IMR-90 (cell line): Measurements from ENCODE around the gene TATDN2. TPM values are rescaled to one million over a fixed set of nuclear protein-coding genes. Genes with fewer than 3 reads are reported as not detected.

ENCODE experiments used
- ATAC-seq: fragments of 200-7000 bp; cut with Tn5 transposase; 2 replicates; pipeline ENCODE4 v1.9.1; 2020; ENCODE audit warnings: low read depth, mild to moderate bottlenecking, moderate library complexity
- BruUV-seq: library from RNA; stranded (reverse); fragments of 400-500 nt; replicated peaks from 2 replicates; lab custom pipeline; 2021; lab: Mats Ljungman, UMichigan
- CTCF ChIA-PET: fragments of 300-600 bp; formaldehyde crosslinking; extraction: SDS; loops from one replicate; lab custom pipeline; 2021; ENCODE audit warnings: antibody characterized with exemption; lab: Yijun Ruan, JAX
- POLR2A ChIA-PET: fragments of 300-600 bp; sonication (Branson Sonifier 250); formaldehyde crosslinking; loops from one replicate; lab custom pipeline; 2022; ENCODE audit warnings: antibody characterized with exemption; ENCODE audit not compliant: unreplicated experiment; lab: Charles Lee
- DNase-seq: peaks from one replicate; pipeline ENCODE4 v3.0.0; 2013
- H2AFZ ChIP-seq: replicated peaks from 2 replicates; pipeline ENCODE3; 2013; ENCODE audit warnings: low read length, mild to moderate bottlenecking; ENCODE audit not compliant: poor library complexity
- H2AK5ac ChIP-seq: 2 replicates; pipeline ENCODE4 v1.6.1; 2013; ENCODE audit warnings: low read depth, low read length, inconsistent platforms
- H2AK9ac ChIP-seq: replicated peaks from 2 replicates; pipeline ENCODE3; 2013; ENCODE audit warnings: mild to moderate bottlenecking, low read depth, low read length, moderate library complexity; ENCODE audit not compliant: poor library complexity
- H2BK120ac ChIP-seq: 2 replicates; pipeline ENCODE4 v1.6.1; 2013; ENCODE audit warnings: low read depth, low read length, inconsistent platforms
- H2BK15ac ChIP-seq: 3 replicates; pipeline ENCODE4 v1.6.1; 2013; ENCODE audit warnings: low read depth, low read length, inconsistent platforms
- H2BK20ac ChIP-seq: 2 replicates; pipeline ENCODE4 v1.6.1; 2013; ENCODE audit warnings: low read depth, mild to moderate bottlenecking, inconsistent platforms, low read length, moderate library complexity
- H2BK5ac ChIP-seq: 2 replicates; pipeline ENCODE4 v1.6.1; 2013; ENCODE audit warnings: mild to moderate bottlenecking, low read depth, low read length, inconsistent platforms; ENCODE audit not compliant: poor library complexity, severe bottlenecking
- H3K14ac ChIP-seq: replicated peaks from 2 replicates; pipeline ENCODE4 v1.6.1; 2013; ENCODE audit warnings: low read depth, low read length, inconsistent platforms
- H3K18ac ChIP-seq: 2 replicates; pipeline ENCODE4 v1.6.1; 2013; ENCODE audit warnings: low read depth, low read length, control low read depth
- H3K23ac ChIP-seq: 2 replicates; pipeline ENCODE4 v1.6.1; 2013; ENCODE audit warnings: low read depth, low read length, inconsistent platforms
- H3K27ac ChIP-seq: 2 replicates; pipeline ENCODE4 v1.5.1; 2013; ENCODE audit warnings: mild to moderate bottlenecking, control low read depth, low read length; ENCODE audit not compliant: insufficient read depth
- H3K27me3 ChIP-seq: 2 replicates; pipeline ENCODE4 v1.6.1; 2013; ENCODE audit warnings: low read length; ENCODE audit not compliant: control insufficient read depth, insufficient read depth
- H3K36me3 ChIP-seq: 2 replicates; pipeline ENCODE4 v1.6.1; 2013; ENCODE audit warnings: low read length, mixed read lengths; ENCODE audit not compliant: control insufficient read depth, insufficient read depth
- H3K4ac ChIP-seq: 2 replicates; pipeline ENCODE4 v1.6.1; 2013; ENCODE audit warnings: low read depth, low read length, inconsistent platforms
- H3K4me1 ChIP-seq: 2 replicates; pipeline ENCODE4 v1.6.1; 2013; ENCODE audit warnings: low read length, mixed read lengths; ENCODE audit not compliant: control insufficient read depth, insufficient read depth
- H3K4me2 ChIP-seq: 2 replicates; pipeline ENCODE4 v1.6.1; 2013; ENCODE audit warnings: low read depth, mild to moderate bottlenecking, control low read depth, low read length, moderate library complexity
- H3K4me3 ChIP-seq: 2 replicates; pipeline ENCODE4 v1.5.1; 2013; ENCODE audit warnings: low read depth, mild to moderate bottlenecking, control low read depth, low read length, moderate library complexity; ENCODE audit not compliant: insufficient read depth
- H3K56ac ChIP-seq: 2 replicates; pipeline ENCODE4 v1.6.1; 2013; ENCODE audit warnings: low read length, inconsistent platforms; ENCODE audit not compliant: insufficient read depth; ENCODE audit errors: extremely low read depth
- H3K79me1 ChIP-seq, 2 experiments: 2 replicates each; pipeline ENCODE4 v1.6.1; 2013; ENCODE audit warnings: low read length in 2 of 2, inconsistent platforms in 1 of 2, low read depth in 1 of 2
- H3K9ac ChIP-seq: 2 replicates; pipeline ENCODE4 v1.6.1; 2013; ENCODE audit warnings: low read depth, low read length, control low read depth
- H3K9me1 ChIP-seq: 2 replicates; pipeline ENCODE4 v1.6.1; 2013; ENCODE audit warnings: low read length, inconsistent platforms; ENCODE audit not compliant: insufficient read depth
- H3K9me3 ChIP-seq: 2 replicates; pipeline ENCODE4 v1.6.1; 2013; ENCODE audit warnings: low read length; ENCODE audit not compliant: control insufficient read depth, insufficient read depth
- H4K20me1 ChIP-seq: 2 replicates; pipeline ENCODE4 v1.6.1; 2013; ENCODE audit warnings: low read length, inconsistent platforms; ENCODE audit not compliant: insufficient read depth
- H4K5ac ChIP-seq: 2 replicates; pipeline ENCODE4 v1.6.1; 2013; ENCODE audit warnings: mild to moderate bottlenecking, low read depth, low read length, control low read depth
- H4K8ac ChIP-seq, 2 experiments: 2 replicates each; pipeline ENCODE4 v1.6.1; 2013; ENCODE audit warnings: low read depth in 2 of 2, low read length in 2 of 2, control low read depth in 1 of 2, inconsistent platforms in 1 of 2
- H4K91ac ChIP-seq: 2 replicates; pipeline ENCODE4 v1.6.1; 2013; ENCODE audit warnings: low read depth, low read length, inconsistent platforms; ENCODE audit not compliant: insufficient read depth
- BHLHE40 ChIP-seq: fragments of 150-350 bp; IDR thresholded peaks from 2 replicates; pipeline ENCODE4 v1.6.1; 2016; ENCODE audit warnings: mild to moderate bottlenecking, low read depth, low read length
- CEBPB ChIP-seq: IDR thresholded peaks from 2 replicates; pipeline ENCODE4 v1.6.1; 2012; ENCODE audit warnings: low read depth, low read length, improper control_type of control experiment
- CHD1 ChIP-seq: IDR thresholded peaks from 2 replicates; pipeline ENCODE4 v1.6.1; 2012; ENCODE audit warnings: low read depth, low read length, improper control_type of control experiment
- CTCF ChIP-seq: conservative IDR thresholded peaks from 2 replicates; pipeline ENCODE4 v1.5.1; 2012; ENCODE audit warnings: mild to moderate bottlenecking, low read depth, low read length, improper control_type of control experiment
- FOS ChIP-seq: fragments of 150-350 bp; IDR thresholded peaks from 2 replicates; pipeline ENCODE4 v1.6.1; 2016; ENCODE audit warnings: low read depth, low read length
- MAZ ChIP-seq: IDR thresholded peaks from 2 replicates; pipeline ENCODE4 v1.6.1; 2012; ENCODE audit warnings: low read depth, mild to moderate bottlenecking, low read length, improper control_type of control experiment, moderate library complexity, borderline replicate concordance
- MXI1 ChIP-seq: IDR thresholded peaks from 2 replicates; pipeline ENCODE4 v1.6.1; 2012; ENCODE audit warnings: low read depth, mild to moderate bottlenecking, low read length, moderate library complexity, borderline replicate concordance
- NFE2L2 ChIP-seq: fragments of 150-350 bp; IDR thresholded peaks from 2 replicates; pipeline ENCODE4 v1.6.1; 2016; ENCODE audit warnings: low read depth, mild to moderate bottlenecking, low read length
- POLR2A ChIP-seq: IDR thresholded peaks from 2 replicates; pipeline ENCODE4 v1.6.1; 2012; ENCODE audit warnings: mild to moderate bottlenecking, low read depth, low read length
- RAD21 ChIP-seq: IDR thresholded peaks from 2 replicates; pipeline ENCODE4 v1.6.1; 2012; ENCODE audit warnings: low read length, improper control_type of control experiment
- RFX5 ChIP-seq: IDR thresholded peaks from 2 replicates; pipeline ENCODE4 v1.8.0; 2012; ENCODE audit warnings: low read depth, mild to moderate bottlenecking, low read length, moderate library complexity
- SMC3 ChIP-seq: fragments of 150-350 bp; IDR thresholded peaks from 2 replicates; pipeline ENCODE4 v1.6.1; 2016; ENCODE audit warnings: low read depth, mild to moderate bottlenecking, antibody characterized with exemption, low read length, moderate library complexity
- WGBS, 2 experiments: methylation state at CpG; one replicate each; pipeline versions ENCODE4 v1.1.5 to v1.1.7; 2013; ENCODE audit warnings: missing lambda C conversion rate in 2 of 2; ENCODE audit not compliant: insufficient read length in 1 of 2; ENCODE audit errors: extremely low coverage in 2 of 2; 5-methylcytosine and 5-hydroxymethylcytosine counted together
- dilution Hi-C: fragments of 300-500 bp; cut with HindIII; formaldehyde crosslinking; loops from one replicate; pipeline ENCODE4 v1.14.3; 2018; ENCODE audit warnings: low sequenced_read_pairs; ENCODE audit not compliant: unreplicated experiment
- in situ Hi-C: fragments of 300-500 bp; cut with MboI; formaldehyde crosslinking; loops from 3 replicates; pipeline ENCODE4 v1.14.3; 2019; ENCODE audit warnings: low sequenced_read_pairs, inconsistent platforms, mixed read lengths
- intact Hi-C: fragments of 100-400 bp; cut with micrococcal nuclease; formaldehyde crosslinking; loops from 2 replicates; pipeline ENCODE4 v1.10.0; 2022
- polyA plus RNA-seq, 3 experiments: library from polyadenylated mRNA; depleted of rRNA; stranded (reverse); fragments of >200 nt; gene quantifications; 2 replicates each; pipeline ENCODE4 v1.2.3, GENCODE V29; 2012; ENCODE audit warnings: low replicate concordance in 1 of 3
- total RNA-seq: library from RNA; depleted of rRNA; stranded (reverse); fragments of >200 nt; gene quantifications from 2 replicates; pipeline ENCODE4 v1.2.3, GENCODE V29; 2012

TATDN2 gene
- total and polyA plus RNA-seq, 2 of the 4 experiments (the other 2 are of a cell fraction), result 9.0 to 18.8 TPM

GRCh38 chr3:10286596-10287295 is 38.5 kb downstream of the TATDN2 start:
- CTCF ChIA-PET, result no interaction called here
- H2BK120ac ChIP-seq, result no peak overlapping the region
- no peak overlapping the region for H2BK20ac ChIP-seq
- TF ChIP-seq FOS, result no peak
- no peak for TF ChIP-seq BHLHE40
- peak; percentile 57 for TF ChIP-seq CTCF
- TF ChIP-seq NFE2L2, result no peak
- TF ChIP-seq POLR2A, result no peak
- peak; percentile 52 for TF ChIP-seq SMC3
- no peak for TF ChIP-seq RFX5
- TF ChIP-seq CHD1, result no peak
- no peak for TF ChIP-seq CEBPB
- TF ChIP-seq RAD21, result peak; percentile 53
- no peak for TF ChIP-seq MAZ
- no peak for TF ChIP-seq MXI1
- H3K9me1 ChIP-seq, result peaks cover 3% of the 10 kb centered on the region; the same call in 1 of the 2 replicates
- peak; percentile 76 for ATAC-seq
- no peak overlapping the region for H3K27ac ChIP-seq
- no CpG with 5 or more reads among the region's 2 CpGs for WGBS, 2 experiments
- no peak overlapping the region for H3K56ac ChIP-seq
- no peak overlapping the region for H2AFZ ChIP-seq
- no peak overlapping the region for H2BK15ac ChIP-seq
- H4K20me1 ChIP-seq, result no peaks in the 10 kb centered on the region
- POLR2A ChIA-PET, result no interaction called here
- H3K9me3 ChIP-seq, result no peaks in the 10 kb centered on the region
- H4K8ac ChIP-seq, result no peak overlapping the region
- intact Hi-C loops (loop anchor here (1.0 to 10.0 kb wide), 2 partner anchors 354 to 442 kb away; partner anchors contain the start of gene RPUSD3), dilution Hi-C loops (no loop called here), in situ Hi-C loops (no loop called here)
- no peak overlapping the region for H4K5ac ChIP-seq
- H3K27me3 ChIP-seq, result no peaks in the 10 kb centered on the region
- no peak overlapping the region for H3K14ac ChIP-seq
- H3K4me3 ChIP-seq, result no peak overlapping the region
- H3K4me2 ChIP-seq, result no peak overlapping the region
- no peak overlapping the region for H3K9ac ChIP-seq
- no peak overlapping the region for H2BK5ac ChIP-seq
- no peak overlapping the region for H3K4ac ChIP-seq
- peak overlapping the region; percentile 56; the same call in 1 of the 2 replicates for H2AK5ac ChIP-seq
- H3K36me3 ChIP-seq, result peaks cover 23% of the 10 kb centered on the region
- no peak overlapping the region for H2AK9ac ChIP-seq
- H4K91ac ChIP-seq, result no peak overlapping the region
- peak; percentile 74 for DNase-seq
- no peak overlapping the region for H3K23ac ChIP-seq
- H3K18ac ChIP-seq, result no peak overlapping the region
- no peaks in the 10 kb centered on the region for H3K4me1 ChIP-seq
- H3K79me1 ChIP-seq, result no peaks in the 10 kb centered on the region; a peak in 1 of 4 replicates
- no TSS peak for BruUV-seq
